ENCODE data around the gene USF2.

DNA sequence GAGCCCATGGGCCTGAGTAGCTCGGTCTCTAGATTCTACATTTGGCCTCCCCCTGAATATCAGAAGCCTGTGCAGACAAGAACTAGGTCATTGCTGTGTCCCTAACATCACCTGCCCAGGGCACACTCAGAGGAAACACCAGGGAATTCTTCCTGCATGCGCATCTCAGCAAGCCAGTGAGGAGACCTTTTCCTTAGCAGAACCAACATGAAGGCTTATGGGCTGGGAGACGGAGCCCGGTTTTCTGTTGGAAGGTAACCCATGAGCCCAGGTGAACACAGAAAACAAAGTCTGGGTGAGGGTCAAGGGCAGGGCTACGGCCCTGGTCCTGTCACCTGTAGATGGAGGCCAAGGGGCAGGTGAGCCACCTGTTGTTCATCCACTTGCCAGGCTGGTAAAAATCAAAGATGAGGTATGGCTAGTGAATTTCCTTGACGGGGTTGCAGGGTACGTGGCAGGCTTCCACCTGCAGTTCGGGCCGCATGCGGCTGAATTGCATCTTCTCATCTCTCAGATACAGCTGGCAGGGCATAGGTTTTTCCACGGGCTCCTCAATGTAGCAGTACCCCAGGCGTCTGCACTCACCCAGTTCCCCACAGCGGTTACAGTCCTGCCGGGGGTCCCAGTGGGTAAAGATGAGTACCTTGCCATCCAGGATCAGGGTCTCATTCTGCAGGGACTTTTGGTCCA, 36.7 kb upstream of the USF2 start:
- TF ChIP-seq, protein P1, sequence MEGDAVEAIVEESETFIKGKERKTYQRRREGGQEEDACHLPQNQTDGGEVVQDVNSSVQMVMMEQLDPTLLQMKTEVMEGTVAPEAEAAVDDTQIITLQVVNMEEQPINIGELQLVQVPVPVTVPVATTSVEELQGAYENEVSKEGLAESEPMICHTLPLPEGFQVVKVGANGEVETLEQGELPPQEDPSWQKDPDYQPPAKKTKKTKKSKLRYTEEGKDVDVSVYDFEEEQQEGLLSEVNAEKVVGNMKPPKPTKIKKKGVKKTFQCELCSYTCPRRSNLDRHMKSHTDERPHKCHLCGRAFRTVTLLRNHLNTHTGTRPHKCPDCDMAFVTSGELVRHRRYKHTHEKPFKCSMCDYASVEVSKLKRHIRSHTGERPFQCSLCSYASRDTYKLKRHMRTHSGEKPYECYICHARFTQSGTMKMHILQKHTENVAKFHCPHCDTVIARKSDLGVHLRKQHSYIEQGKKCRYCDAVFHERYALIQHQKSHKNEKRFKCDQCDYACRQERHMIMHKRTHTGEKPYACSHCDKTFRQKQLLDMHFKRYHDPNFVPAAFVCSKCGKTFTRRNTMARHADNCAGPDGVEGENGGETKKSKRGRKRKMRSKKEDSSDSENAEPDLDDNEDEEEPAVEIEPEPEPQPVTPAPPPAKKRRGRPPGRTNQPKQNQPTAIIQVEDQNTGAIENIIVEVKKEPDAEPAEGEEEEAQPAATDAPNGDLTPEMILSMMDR (IDR thresholded peaks at IDR 0.05): no peak
- no peak for TF ChIP-seq POLR2A (IDR thresholded peaks at IDR 0.05)
- TF ChIP-seq POLR2AphosphoS5 (IDR thresholded peaks at IDR 0.05): no peak
